Small intestine (tissue), 7 donors: ENCODE measurements around the gene CYP19A1. TPM values are rescaled to one million over a fixed set of nuclear protein-coding genes. Genes with fewer than 3 reads are reported as not detected.

Experiments
- DNase-seq, 2 donors: peaks; one replicate each; pipeline versions ENCODE4 v3.0.0 to v3.0.0-alpha.2; 2013
- FAIRE-seq: peaks from 2 replicates; lab custom pipeline; 2012; peaks lifted over from hg19 to GRCh38; lab: Jason Lieb, UNC
- H3K27ac ChIP-seq, 3 donors: one replicate each; pipeline ENCODE4 v1.5.1; 2013; ENCODE audit warnings: low read length in 2 of 3, mild to moderate bottlenecking in 2 of 3, control low read depth in 1 of 3, inconsistent platforms in 1 of 3, low read depth in 1 of 3, moderate library complexity in 1 of 3
- H3K27me3 ChIP-seq, 3 donors: one replicate each; pipeline ENCODE4 v1.6.1; 2013; ENCODE audit warnings: low read length in 3 of 3, inconsistent platforms in 1 of 3; ENCODE audit not compliant: control insufficient read depth in 3 of 3, insufficient read depth in 3 of 3
- H3K36me3 ChIP-seq, 3 donors: one replicate each; pipeline ENCODE4 v1.6.1; 2013; ENCODE audit warnings: low read length in 3 of 3, inconsistent platforms in 1 of 3, low read depth in 1 of 3, mild to moderate bottlenecking in 1 of 3, moderate library complexity in 1 of 3; ENCODE audit not compliant: control insufficient read depth in 3 of 3, insufficient read depth in 2 of 3
- H3K4me1 ChIP-seq, 3 donors: one replicate each; pipeline ENCODE4 v1.6.1; 2013; ENCODE audit warnings: low read length in 2 of 3, inconsistent platforms in 1 of 3, low read depth in 1 of 3, mild to moderate bottlenecking in 1 of 3, moderate library complexity in 1 of 3; ENCODE audit not compliant: control insufficient read depth in 3 of 3, insufficient read depth in 2 of 3
- H3K4me3 ChIP-seq, 3 donors: one replicate each; pipeline ENCODE4 v1.5.1; 2013; ENCODE audit warnings: low read length in 3 of 3, control low read depth in 1 of 3, inconsistent platforms in 1 of 3, low read depth in 1 of 3, mild to moderate bottlenecking in 1 of 3, moderate library complexity in 1 of 3
- H3K9me3 ChIP-seq, 2 donors: one replicate each; pipeline ENCODE4 v1.6.1; 2013; ENCODE audit warnings: low read depth in 1 of 2, low read length in 1 of 2; ENCODE audit not compliant: control insufficient read depth in 2 of 2, insufficient read depth in 1 of 2
- WGBS, 3 donors: extraction: QIAGEN DNeasy Blood & Tissue Kit; methylation state at CpG; one replicate each; pipeline ENCODE4 v1.1.7; 2013; 5-methylcytosine and 5-hydroxymethylcytosine counted together
- polyA plus RNA-seq, 4 donors: library from polyadenylated mRNA; stranded (reverse) in 3 of 4; unstranded in 1 of 4; fragments of 200-250 nt in 3 of 4; fragments of 120-200 nt in 1 of 4; gene quantifications; one replicate each; pipeline versions ENCODE4 v1.2.1 to v1.2.3, GENCODE V29; 2013
- donor health status: healthy with polysubstance abuse.
- donor health status: control.
- donor health status: control.
- donor health status: Bipolar disorder and iron deficiency.
- donor health status: healthy.

The CYP19A1 gene
- polyA plus RNA-seq, 4 donors: 0.33 to 2.0 TPM; not detected in 2

DNA sequence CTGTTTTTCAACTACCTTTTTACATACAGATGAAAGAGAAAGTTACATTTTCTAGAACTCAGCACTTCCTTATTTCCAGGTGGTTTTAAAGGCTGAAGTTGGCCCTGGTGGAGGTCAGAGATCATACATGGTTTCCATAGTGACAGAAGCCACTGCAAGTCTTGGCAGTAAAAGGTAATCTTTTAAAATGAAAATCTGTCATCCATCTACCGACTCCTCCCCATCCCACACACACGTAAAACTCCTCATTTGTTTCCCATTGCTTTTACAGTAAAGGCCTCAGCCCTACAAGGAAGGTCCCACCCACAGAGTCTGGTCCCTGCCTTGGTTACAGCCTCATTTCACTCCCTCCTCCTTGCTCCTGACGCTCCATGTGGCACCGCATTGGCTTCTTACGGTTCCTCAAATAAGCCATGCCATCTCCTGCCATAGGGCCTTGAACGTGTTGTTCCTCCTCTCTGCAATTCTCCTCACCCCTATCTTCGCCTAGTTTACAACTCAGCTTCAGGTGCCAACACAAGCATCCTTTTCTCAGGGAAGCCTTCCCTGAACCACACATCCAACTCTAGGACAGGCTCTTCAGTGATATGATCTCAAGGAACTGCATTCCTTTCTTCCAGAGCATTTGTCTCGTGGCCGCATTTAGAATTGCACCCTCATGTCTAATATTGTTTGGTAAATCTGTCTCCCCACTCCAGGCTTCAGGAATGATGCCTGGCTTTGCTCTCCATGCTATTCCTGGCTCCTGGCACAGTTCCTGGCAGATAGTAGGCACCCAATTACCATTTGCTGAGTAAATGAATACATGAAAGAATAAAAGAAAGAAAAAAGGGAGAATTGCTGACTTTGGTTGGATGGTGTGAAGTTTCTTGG lies 2.6 kb downstream of the CYP19A1 start:
- no peaks in the 10 kb centered on the region for H3K9me3 ChIP-seq
- 73 to 79% (median 77%) methylated on average over 9 of the region's 9 CpGs for whole genome bisulfite sequencing, 3 donors
- H3K27ac ChIP-seq: no peak overlapping the region
- DNase-seq (peak in 1 of 2 donors; percentile 25), FAIRE-seq (no peak)
- peaks cover 0 to 3% (median 0%) of the 10 kb centered on the region in 3 donors for H3K4me1 ChIP-seq
- H3K4me3 ChIP-seq: no peak overlapping the region
- no peaks in the 10 kb centered on the region for H3K36me3 ChIP-seq
- peaks cover 0 to 5% (median 5%) of the 10 kb centered on the region in 3 donors for H3K27me3 ChIP-seq

- no peak overlapping the region for H3K4me3 ChIP-seq
- H3K9me3 ChIP-seq: no peaks in the 10 kb centered on the region
- FAIRE-seq (no peak), DNase-seq (no peak)
- 81 to 86% (median 84%) methylated on average over 5 of the region's 5 CpGs for WGBS, 3 donors
- H3K27me3 ChIP-seq: peaks cover 0 to 5% (median 0%) of the 10 kb centered on the region in 3 donors
- peaks cover 0 to 3% (median 0%) of the 10 kb centered on the region in 3 donors for H3K4me1 ChIP-seq
- no peaks in the 10 kb centered on the region for H3K36me3 ChIP-seq
- no peak overlapping the region for H3K27ac ChIP-seq
Observed at GRCh38 chr15:51335087-51335486, 3.3 kb downstream of the CYP19A1 start.

DNA sequence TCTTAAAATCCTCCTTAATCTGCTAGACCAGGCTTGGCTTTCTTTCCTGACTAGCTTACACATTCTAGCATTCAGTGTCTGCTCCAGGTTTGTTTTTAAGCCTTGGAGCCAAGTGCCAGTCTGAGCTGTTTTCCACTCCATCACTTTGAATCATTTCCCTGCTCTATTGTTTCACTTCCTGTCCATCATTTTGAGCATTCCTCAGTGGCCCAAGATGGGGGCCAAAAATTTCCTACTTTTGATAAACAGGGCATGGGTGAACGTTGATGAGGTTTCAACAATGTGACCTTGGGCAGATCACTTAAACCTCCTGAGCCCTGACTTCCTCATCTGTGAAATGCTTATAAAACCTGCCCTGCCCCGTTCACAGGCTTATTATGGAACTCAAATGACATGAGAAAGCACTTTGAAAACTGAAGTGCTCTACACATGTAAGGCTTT lies 4.4 kb downstream of the CYP19A1 start:
- FAIRE-seq (no peak), DNase-seq (no peak)
- Histone ChIP-seq H3K36me3 (no peaks in the 10 kb centered on the region), H3K4me1 (peaks cover 0 to 3% (median 0%) of the 10 kb centered on the region in 3 donors), H3K27me3 (peaks cover 0 to 3% (median 0%) of the 10 kb centered on the region in 3 donors), H3K9me3 (no peaks in the 10 kb centered on the region), H3K4me3 (no peak overlapping the region), H3K27ac (no peak overlapping the region)
- WGBS, 3 donors: 11 to 25% (median 25%) methylated on average over 2 of the region's 2 CpGs

DNA sequence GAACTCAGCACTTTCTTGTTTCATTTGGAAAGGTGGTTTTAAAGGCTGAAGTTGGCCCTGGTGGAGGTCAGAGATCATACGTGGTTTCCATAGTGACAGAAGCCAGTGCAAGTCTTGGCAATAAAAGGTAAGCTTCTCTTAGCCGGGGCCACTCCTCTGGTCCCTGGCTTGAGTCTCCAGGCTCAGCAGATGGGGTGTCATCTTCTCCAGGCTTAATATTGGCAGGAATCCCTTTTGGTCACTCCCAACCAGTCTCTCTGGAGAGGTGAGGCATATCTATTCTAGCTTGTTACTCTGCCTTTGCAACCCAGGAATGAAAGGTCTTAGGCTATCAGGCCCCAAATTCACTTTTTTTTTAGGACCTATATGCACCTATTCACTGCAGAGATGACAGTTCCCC lies 4.8 kb downstream of the CYP19A1 start:
- Histone ChIP-seq H3K27ac (no peak overlapping the region), H3K4me3 (no peak overlapping the region), H3K27me3 (peaks cover 0 to 3% (median 0%) of the 10 kb centered on the region in 3 donors), H3K9me3 (no peaks in the 10 kb centered on the region), H3K36me3 (no peaks in the 10 kb centered on the region), H3K4me1 (peaks cover 0 to 3% (median 0%) of the 10 kb centered on the region in 3 donors)
- DNase-seq: no peak
- WGBS, 3 donors: 67 to 83% (median 75%) methylated on average over 2 of the region's 2 CpGs
- FAIRE-seq: no peak

DNA sequence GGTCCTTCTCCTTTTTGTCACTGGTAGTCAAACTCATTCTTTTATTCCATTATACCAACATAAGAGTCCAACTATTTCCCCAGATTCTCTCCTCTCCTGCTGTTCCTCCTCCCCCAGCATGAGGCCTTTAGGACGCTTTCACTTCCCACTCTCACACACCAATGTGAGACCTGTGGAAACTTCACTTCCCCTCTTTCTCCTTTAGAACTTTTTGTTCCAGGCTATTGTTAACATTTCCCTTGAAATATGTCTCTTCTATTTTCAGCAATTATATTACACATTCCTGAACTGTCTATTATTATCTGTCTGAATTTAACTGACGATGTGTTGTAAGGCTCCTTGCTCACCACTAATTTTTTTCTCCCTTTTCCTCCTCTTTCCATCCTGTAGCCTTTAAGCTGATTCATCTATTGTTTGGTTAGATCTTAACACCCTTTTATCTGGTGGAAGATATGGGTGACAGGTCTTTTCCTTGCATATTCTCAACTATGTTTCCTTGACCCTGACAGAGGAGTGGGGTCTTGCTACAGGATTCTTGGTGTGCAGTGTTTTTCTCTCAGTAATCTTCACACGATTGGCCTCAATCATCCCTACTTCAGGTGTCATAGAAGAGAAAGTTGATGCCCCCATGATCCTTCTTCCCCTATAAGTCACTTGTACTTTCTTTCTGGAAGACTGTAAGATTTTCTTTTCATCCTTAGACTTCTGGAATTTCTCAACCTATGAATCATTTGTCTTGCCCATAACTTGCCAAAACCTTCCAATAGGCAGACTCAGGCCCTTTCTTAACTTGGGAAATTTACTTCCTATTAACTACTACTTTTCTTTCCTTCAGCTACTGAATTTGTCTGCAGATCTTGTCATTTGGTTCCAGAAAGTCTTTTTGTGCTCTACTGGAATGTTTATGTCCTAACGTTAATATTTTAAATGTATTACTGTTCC lies 5.9 kb downstream of the CYP19A1 start:
- H3K9me3 ChIP-seq: no peaks in the 10 kb centered on the region
- WGBS, 3 donors: 76 to 86% (median 84%) methylated on average over 4 of the region's 4 CpGs
- peaks cover 0 to 3% (median 0%) of the 10 kb centered on the region in 3 donors for H3K4me1 ChIP-seq
- H3K4me3 ChIP-seq: no peak overlapping the region
- no peak overlapping the region for H3K27ac ChIP-seq
- no peak for DNase-seq
- no peak for FAIRE-seq
- no peaks in the 10 kb centered on the region for H3K36me3 ChIP-seq
- H3K27me3 ChIP-seq: peaks cover 0 to 1% (median 0%) of the 10 kb centered on the region in 3 donors

- 51 to 65% (median 52%) methylated on average over 5 of the region's 5 CpGs for whole genome bisulfite sequencing, 3 donors
Observed at GRCh38 chr15:51331141-51331540, 7.3 kb downstream of the CYP19A1 start.

GRCh38 chr15:51328926-51329325 lies 9.5 kb downstream of the CYP19A1 start:
- no peak for FAIRE-seq

More at GRCh38 chr15:51331141-51331540, 7.3 kb downstream of the CYP19A1 start:
- Histone ChIP-seq H3K4me1 (peaks cover 0 to 3% (median 0%) of the 10 kb centered on the region in 3 donors), H3K9me3 (no peaks in the 10 kb centered on the region), H3K4me3 (no peak overlapping the region), H3K36me3 (no peaks in the 10 kb centered on the region), H3K27me3 (no peaks in the 10 kb centered on the region), H3K27ac (no peak overlapping the region)
- DNase-seq (peak in 1 of 2 donors; percentile 22), FAIRE-seq (no peak)

GRCh38 chr15:51327081-51327480 lies 11.3 kb downstream of the CYP19A1 start:
- H3K36me3 ChIP-seq: no peaks in the 10 kb centered on the region
- FAIRE-seq (no peak), DNase-seq (no peak)
- no peak overlapping the region for H3K4me3 ChIP-seq
- H3K9me3 ChIP-seq: no peaks in the 10 kb centered on the region
- H3K4me1 ChIP-seq: no peaks in the 10 kb centered on the region
- peaks cover 0 to under 1% (median 0%) of the 10 kb centered on the region in 3 donors for H3K27me3 ChIP-seq
- 92 to 98% (median 94%) methylated on average over 2 of the region's 2 CpGs for WGBS, 3 donors
- no peak overlapping the region for H3K27ac ChIP-seq

More at GRCh38 chr15:51328926-51329325, 9.5 kb downstream of the CYP19A1 start:
- Histone ChIP-seq H3K36me3 (no peaks in the 10 kb centered on the region), H3K4me1 (no peaks in the 10 kb centered on the region), H3K9me3 (no peaks in the 10 kb centered on the region), H3K27me3 (no peaks in the 10 kb centered on the region), H3K27ac (no peak overlapping the region), H3K4me3 (no peak overlapping the region)
- no peak for DNase-seq
- 77 to 89% (median 84%) methylated on average over 4 of the region's 4 CpGs for WGBS, 3 donors
